Measurements from ENCODE around the gene ECM2.

Gene ECM2

GRCh38 chr9:92463387-92463786 is 72.4 kb downstream of the ECM2 start:
- DNase-seq, result no peak

- no peak for DNase-seq
Observed at GRCh38 chr9:92457576-92457975, 78.2 kb downstream of the ECM2 start.

GRCh38 chr9:92455217-92455616 is 80.6 kb downstream of the ECM2 start:
- DNase-seq, result no peak

- no peak for DNase-seq
Observed at GRCh38 chr9:92446536-92446935, 89.3 kb downstream of the ECM2 start.
